DMS53 treated with DMSO at 0.1 percent for 48 hours (cell line): ENCODE results near the gene EBF3.

Experiments used
- DNase-seq: peaks from one replicate; lab custom pipeline; 2025; ENCODE audit not compliant: unreplicated experiment; lab: John Stamatoyannopoulos, UW

Gene EBF3

GRCh38 chr10:129945526-129945925 is 18.5 kb downstream of the EBF3 start:
- no peak for DNase-seq

GRCh38 chr10:129945064-129945463 is 19.0 kb downstream of the EBF3 start:
- DNase-seq: no peak

DNA sequence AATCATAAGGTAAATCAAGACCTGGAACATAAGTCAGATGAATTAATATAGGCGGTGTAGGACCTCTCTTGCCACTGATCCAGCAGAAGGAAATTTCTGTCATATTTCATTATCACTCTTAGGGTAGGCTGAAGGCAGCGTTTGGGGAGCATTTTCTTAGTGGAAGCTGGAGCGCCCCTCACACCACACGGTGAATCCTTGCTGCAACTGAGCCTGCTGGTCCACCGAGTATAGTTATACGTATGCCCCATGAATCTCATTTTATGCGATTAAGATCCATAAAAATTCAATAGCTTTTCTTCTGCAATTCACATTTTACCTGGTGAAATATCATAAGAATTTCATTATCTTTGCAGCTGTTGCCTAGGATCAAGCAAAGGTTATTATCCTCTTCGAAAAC is 19.6 kb downstream of the EBF3 start:
- no peak for DNase-seq

GRCh38 chr10:129942936-129943715 is 20.9 kb downstream of the EBF3 start:
- DNase-seq: no peak

DNA sequence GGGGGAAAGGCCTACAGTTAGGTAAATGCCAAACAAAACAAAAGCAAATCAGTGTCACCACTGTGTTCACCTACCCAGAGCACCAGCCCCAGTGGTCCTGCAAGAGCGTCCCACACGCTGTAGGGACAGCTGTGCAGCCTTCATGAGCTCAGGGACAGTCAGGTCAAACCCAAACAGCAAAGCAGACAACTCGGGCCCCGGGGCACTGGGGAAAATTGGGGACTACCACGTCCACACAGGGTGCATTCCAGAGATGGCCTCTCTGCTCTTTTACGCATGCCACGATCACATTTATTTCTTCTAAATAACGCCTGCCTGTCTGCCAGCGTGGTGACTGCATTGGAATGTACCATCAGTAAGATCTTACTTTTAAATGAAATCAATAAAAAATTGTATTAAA is 21.7 kb downstream of the EBF3 start:
- DNase-seq: no peak

GRCh38 chr10:129942019-129942277 is 22.1 kb downstream of the EBF3 start:
- no peak for DNase-seq

GRCh38 chr10:129941199-129942018 is 22.7 kb downstream of the EBF3 start:
- no peak for DNase-seq

DNA sequence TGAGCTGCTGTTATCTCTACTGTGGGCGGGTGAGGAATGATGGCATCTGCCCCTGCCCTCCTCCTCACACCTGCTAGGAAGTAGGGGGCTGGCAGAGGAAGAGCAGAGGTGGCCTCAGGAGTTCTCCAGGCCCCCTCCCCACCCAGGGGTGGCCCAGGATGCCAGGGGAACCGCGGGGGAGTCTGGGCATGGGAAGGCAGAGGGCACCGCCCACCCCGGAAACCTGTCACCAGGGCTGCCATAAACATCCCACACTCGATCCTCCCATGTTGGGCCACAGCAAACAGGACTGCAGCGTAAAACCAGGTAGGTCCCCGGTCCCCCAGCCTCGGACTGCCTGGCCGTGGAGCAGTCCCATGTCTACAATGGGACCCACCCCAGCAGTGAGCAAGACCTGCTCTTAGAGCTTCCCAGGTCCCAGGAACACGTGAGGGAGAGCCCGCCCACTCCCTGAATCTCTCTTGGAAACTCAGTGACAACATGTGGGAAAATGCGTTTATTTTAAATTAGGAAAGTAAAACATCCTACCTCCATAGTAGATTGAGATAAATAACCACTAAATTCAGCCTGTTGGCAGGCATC is 23.4 kb downstream of the EBF3 start:
- no peak for DNase-seq

DNA sequence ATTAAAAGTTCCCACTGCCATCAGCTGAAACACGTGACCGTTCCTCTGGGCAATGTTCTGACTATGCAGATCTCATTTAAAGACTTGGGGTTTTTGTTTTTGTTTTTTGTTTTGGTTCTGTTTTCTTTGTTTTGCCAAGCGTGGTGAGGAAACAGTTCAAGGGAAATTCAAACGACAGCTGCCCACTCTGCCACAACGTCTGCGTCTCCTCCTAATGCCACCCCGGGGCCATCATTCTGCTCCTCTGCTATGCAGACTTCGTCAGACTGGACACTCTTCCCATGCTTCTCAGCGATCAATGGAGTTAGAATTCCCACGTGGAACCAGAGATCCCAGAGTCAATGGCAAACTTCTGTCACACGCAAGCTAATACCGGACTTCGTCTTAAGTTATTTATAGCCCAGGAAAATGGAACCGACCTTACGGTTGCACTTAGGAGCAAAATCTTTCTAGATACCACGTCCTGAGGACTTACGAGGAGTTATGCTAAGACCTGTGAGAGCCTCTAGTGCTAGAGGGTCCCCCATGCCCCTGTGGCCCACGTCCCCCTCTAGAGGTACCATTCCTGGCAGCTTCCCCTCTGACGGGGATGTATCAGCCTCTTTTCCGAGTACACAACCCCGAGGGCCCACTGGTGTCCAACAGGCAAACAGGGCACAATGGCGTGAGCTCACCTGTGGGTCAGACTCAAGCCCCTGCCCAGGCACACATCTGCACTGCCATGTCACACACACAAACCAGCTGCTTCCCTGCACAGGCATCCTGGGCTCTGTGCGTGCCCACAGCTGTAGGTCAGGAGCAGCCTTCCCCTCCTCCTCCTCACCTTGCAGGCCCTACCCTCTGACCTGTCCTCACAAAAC is 24.4 kb downstream of the EBF3 start:
- no peak for DNase-seq

DNA sequence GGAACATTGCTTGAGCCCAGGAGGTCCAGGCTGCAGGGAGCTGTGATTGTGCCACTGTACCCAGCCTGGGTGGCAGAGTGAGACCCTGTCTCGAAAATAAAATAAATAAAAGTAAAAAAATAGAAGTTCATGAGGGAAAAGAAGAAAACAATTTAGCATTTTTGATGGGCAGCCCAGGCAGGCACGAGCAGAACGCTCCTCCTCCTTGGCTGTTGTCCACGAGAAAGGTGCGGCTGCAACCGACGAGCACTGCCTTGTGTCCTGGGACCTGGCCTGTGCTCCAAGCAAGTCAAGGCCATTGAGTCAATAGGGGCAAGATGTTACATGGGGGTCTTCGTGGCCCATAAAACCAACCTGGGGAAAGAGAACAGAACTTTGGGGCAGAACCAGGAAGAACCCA is 25.6 kb downstream of the EBF3 start:
- DNase-seq: no peak

- DNase-seq: no peak
These were observed 26.7 kb downstream of the EBF3 start for GRCh38 chr10:129937351-129937751.

GRCh38 chr10:129936923-129937300 is 27.2 kb downstream of the EBF3 start:
- no peak for DNase-seq

DNA sequence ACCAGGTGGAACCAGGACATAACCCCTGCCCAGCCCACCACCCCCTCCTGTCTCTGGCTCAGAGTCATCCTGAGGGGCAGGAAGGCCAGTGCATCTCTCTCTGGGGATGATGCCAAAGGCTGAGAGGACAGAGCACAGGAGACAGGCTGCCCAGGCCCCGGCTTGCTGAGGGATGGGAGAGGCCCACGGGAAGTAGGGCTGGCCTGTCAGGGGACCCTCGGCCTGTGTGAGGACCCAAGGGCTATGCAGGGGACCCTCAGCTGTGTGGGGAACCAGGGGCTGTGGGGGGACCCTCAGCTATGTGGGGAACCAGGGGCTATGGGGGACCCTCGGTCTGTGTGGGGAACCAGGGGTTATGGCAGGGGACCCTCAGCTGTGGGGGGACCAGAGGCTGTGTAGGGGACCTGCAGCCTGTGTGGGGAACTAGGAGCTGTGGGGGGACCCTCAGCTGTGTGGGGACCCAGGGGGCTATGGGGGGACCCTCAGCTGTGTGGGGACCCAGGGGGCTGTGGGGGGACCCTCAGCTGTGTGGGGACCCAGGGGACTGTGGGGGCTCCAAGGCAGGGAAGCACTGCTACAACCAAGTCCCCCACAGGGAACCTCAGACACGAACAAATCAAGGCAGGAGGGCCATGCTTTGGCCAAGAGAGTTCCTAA is 27.7 kb downstream of the EBF3 start:
- no peak for DNase-seq

GRCh38 chr10:129935867-129936152 is 28.3 kb downstream of the EBF3 start:
- no peak for DNase-seq

- no peak for DNase-seq
These were observed 28.8 kb downstream of the EBF3 start for GRCh38 chr10:129935102-129935866.

DNA sequence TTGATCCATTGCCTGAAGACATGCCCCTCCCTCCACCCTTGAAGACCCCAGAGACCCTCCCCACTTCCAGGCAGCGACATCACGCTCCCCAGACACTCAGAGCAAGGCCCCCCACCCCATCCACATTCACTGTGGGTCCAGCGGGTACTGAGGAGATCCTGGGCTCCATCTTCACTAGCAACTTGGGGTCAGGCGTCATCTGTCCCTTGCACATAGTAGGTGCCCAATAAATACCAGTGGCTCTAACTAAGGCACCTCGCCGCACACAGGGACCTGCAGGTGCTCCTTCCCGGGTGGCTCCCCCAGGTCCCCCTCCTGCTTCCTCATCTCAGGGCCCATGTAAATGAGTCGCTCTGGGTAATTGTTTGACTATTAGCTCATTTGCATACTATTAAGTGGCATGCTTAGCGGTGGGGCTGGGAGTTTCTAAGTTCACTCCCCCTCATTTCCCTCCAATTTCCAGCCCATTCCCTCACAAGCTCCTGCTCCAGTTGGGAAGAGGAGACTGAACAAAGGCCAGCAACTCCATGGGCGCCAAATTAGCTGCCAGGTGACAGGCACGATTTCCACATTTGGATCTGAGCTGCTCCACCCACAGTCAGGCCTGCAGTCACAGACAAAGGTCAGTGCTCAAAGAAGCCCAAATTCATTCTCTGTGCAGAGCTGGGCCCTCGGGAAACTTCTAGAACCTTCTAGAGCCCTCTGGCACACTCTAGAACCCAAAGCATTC is 29.7 kb downstream of the EBF3 start:
- DNase-seq: no peak

GRCh38 chr10:129933456-129934092 is 30.5 kb downstream of the EBF3 start:
- DNase-seq: no peak

GRCh38 chr10:129932751-129933433 is 31.2 kb downstream of the EBF3 start:
- no peak for DNase-seq

DNA sequence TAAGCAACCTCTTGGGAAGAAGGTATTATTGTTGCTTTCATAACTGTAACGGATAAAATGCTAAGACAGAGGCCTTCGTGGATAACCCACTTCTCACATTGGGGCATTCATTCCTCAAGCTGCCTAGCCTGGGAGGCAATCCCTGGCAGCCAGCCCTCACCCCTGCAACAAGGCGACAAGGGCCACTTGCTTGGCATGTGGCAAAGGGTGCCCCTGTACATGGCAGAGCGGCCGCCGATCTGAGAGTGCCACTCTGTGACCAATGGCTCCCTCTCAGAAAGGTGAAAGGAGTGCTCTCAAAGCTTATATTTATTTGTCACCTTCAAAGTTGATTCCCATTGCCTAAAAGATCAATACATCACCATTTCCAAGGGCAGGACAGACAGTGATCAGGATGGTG is 31.9 kb downstream of the EBF3 start:
- DNase-seq: no peak
